ENCODE measurements around the gene BAG3.
A peak's percentile ranks its signal among the peaks of the same experiment; 100 is the strongest.
"Not testable (repeated sequence)": the region's sequence is repeated elsewhere in the genome, so short reads cannot be mapped to it uniquely, and the experiment has no call there.

BAG3 gene

GRCh38 chr10:119693262-119693957 lies 42.2 kb downstream of the BAG3 start:
- peak; percentile 41 for DNase-seq (ENCODE audit: low spot score)

- DNase-seq (ENCODE audit: low spot score), result no peak
These were observed 43.4 kb downstream of the BAG3 start for GRCh38 chr10:119694608-119695007.

GRCh38 chr10:119700321-119700954 lies 49.3 kb downstream of the BAG3 start:
- DNase-seq (ENCODE audit: low spot score), result no peak

- no peak for DNase-seq (ENCODE audit: low spot score)
These were observed 50.7 kb downstream of the BAG3 start for GRCh38 chr10:119701861-119702260.

- no peak for DNase-seq (ENCODE audit: low spot score)
These were observed 51.4 kb downstream of the BAG3 start for GRCh38 chr10:119702583-119702982.

- DNase-seq (ENCODE audit: low spot score), result no peak
These were observed 52.8 kb downstream of the BAG3 start for GRCh38 chr10:119703903-119704508.

- no peak for DNase-seq (ENCODE audit: low spot score)
These were observed 54.3 kb downstream of the BAG3 start for GRCh38 chr10:119705434-119705831.

- DNase-seq (ENCODE audit: low spot score), result no peak
These were observed 55.5 kb downstream of the BAG3 start for GRCh38 chr10:119706521-119707278.

- not testable (repeated sequence) for DNase-seq (ENCODE audit: low spot score)
These were observed 56.2 kb downstream of the BAG3 start for GRCh38 chr10:119707331-119707730.

- DNase-seq (ENCODE audit: low spot score), result not testable (repeated sequence)
These were observed 59.8 kb downstream of the BAG3 start for GRCh38 chr10:119710935-119711334.

GRCh38 chr10:119713744-119714483 lies 62.7 kb downstream of the BAG3 start:
- no peak for DNase-seq (ENCODE audit: low spot score)

GRCh38 chr10:119714484-119714816 lies 63.3 kb downstream of the BAG3 start:
- no peak for DNase-seq (ENCODE audit: low spot score)

GRCh38 chr10:119715628-119716505 lies 64.7 kb downstream of the BAG3 start:
- DNase-seq (ENCODE audit: low spot score), result no peak

GRCh38 chr10:119723161-119723560 lies 72.0 kb downstream of the BAG3 start:
- DNase-seq (ENCODE audit: low spot score), result no peak

GRCh38 chr10:119723624-119724023 lies 72.4 kb downstream of the BAG3 start:
- DNase-seq (ENCODE audit: low spot score), result no peak

- DNase-seq (ENCODE audit: low spot score), result peak; percentile 41
These were observed 73.7 kb downstream of the BAG3 start for GRCh38 chr10:119724593-119725516.

GRCh38 chr10:119725517-119725827 lies 74.3 kb downstream of the BAG3 start:
- DNase-seq (ENCODE audit: low spot score), result no peak

GRCh38 chr10:119725828-119726675 lies 74.9 kb downstream of the BAG3 start, which contains the start of gene INPP5F:
TSS of gene INPP5F (plus strand) at chr10:119726050. CDS start at chr10:119726263, 213 bp downstream.
- peak; percentile 99 for DNase-seq (ENCODE audit: low spot score)

- DNase-seq (ENCODE audit: low spot score), result no peak
These were observed 75.6 kb downstream of the BAG3 start for GRCh38 chr10:119726676-119727261.
